Measurements from ENCODE around the gene VPS36. TPM values are rescaled to one million over a fixed set of nuclear protein-coding genes. Genes with fewer than 3 reads are reported as not detected.

The VPS36 gene
- total RNA-seq, 1 donor = 35.8 TPM

- peak overlapping the region; percentile 87 for H3K4me3 ChIP-seq (ENCODE audit: insufficient read depth, low read length)
- H3K9me3 ChIP-seq (ENCODE audit: low read depth, low read length) = no peaks in the 10 kb centered on the region
- DNase-seq (ENCODE audit: insufficient read length, low spot score, missing footprints) = peak; percentile 88
- no peaks in the 10 kb centered on the region for H4K20me1 ChIP-seq (ENCODE audit: insufficient read depth, low read length)
- H3K36me3 ChIP-seq (ENCODE audit: insufficient read depth, low read length) = peaks cover under 1% of the 10 kb centered on the region
- H3K4me2 ChIP-seq (ENCODE audit: insufficient read depth, low read length) = peak overlapping the region; percentile 86
- peak overlapping the region; percentile 88 for H3K27ac ChIP-seq (ENCODE audit: low read depth, low read length)
- peak overlapping the region; percentile 95 for H2AFZ ChIP-seq (ENCODE audit: low read length)
- TF ChIP-seq CTCF (IDR thresholded peaks at IDR 0.05; ENCODE audit: extremely low read depth, low read depth, low read length) = no peak
- peaks cover 50% of the 10 kb centered on the region for H3K79me2 ChIP-seq (ENCODE audit: insufficient read depth, low read length)
- H3K27me3 ChIP-seq (ENCODE audit: insufficient read depth, low read length) = no peaks in the 10 kb centered on the region
- peaks cover 38% of the 10 kb centered on the region for H3K4me1 ChIP-seq (ENCODE audit: insufficient read depth, low read length)
These were observed 5.2 kb upstream of the VPS36 start for GRCh38 chr13:52455677-52456041.

- peak within 1 kb of the TSS; percentile 96 for H3K4me2 ChIP-seq (ENCODE audit: insufficient read depth, low read length)
- peak within 1 kb of the TSS; percentile 88 for H3K27ac ChIP-seq (ENCODE audit: low read depth, low read length)
- H3K9me3 ChIP-seq (ENCODE audit: low read depth, low read length) = no peaks in the 10 kb centered on the region
- peaks cover 45% of the 10 kb centered on the region for H3K79me2 ChIP-seq (ENCODE audit: insufficient read depth, low read length)
- H4K20me1 ChIP-seq (ENCODE audit: insufficient read depth, low read length) = no peaks in the 10 kb centered on the region
- no peaks in the 10 kb centered on the region for H3K36me3 ChIP-seq (ENCODE audit: insufficient read depth, low read length)
- peak within 1 kb of the TSS; percentile 87 for H3K4me3 ChIP-seq (ENCODE audit: insufficient read depth, low read length)
- peak within 1 kb of the TSS; percentile 95 for H2AFZ ChIP-seq (ENCODE audit: low read length)
- no peaks in the 10 kb centered on the region for H3K27me3 ChIP-seq (ENCODE audit: insufficient read depth, low read length)
- no peak for TF ChIP-seq CTCF (IDR thresholded peaks at IDR 0.05; ENCODE audit: extremely low read depth, low read depth, low read length)
- H3K4me1 ChIP-seq (ENCODE audit: insufficient read depth, low read length) = peaks cover 37% of the 10 kb centered on the region
- peak; percentile 99 for DNase-seq (ENCODE audit: insufficient read length, low spot score, missing footprints)
These were observed 4.6 kb upstream of the VPS36 start, which contains the start of gene CKAP2 for GRCh38 chr13:52454820-52455676. Gene CKAP2, plus strand, starts transcription at chr13:52455478. Its CDS starts 79 bp downstream, at chr13:52455557.

- H3K27me3 ChIP-seq (ENCODE audit: insufficient read depth, low read length) = no peaks in the 10 kb centered on the region
- no peaks in the 10 kb centered on the region for H3K36me3 ChIP-seq (ENCODE audit: insufficient read depth, low read length)
- no peak for DNase-seq (ENCODE audit: insufficient read length, low spot score, missing footprints)
- peak overlapping the region; percentile 88 for H3K27ac ChIP-seq (ENCODE audit: low read depth, low read length)
- peaks cover 31% of the 10 kb centered on the region for H3K4me1 ChIP-seq (ENCODE audit: insufficient read depth, low read length)
- peak overlapping the region; percentile 96 for H3K4me2 ChIP-seq (ENCODE audit: insufficient read depth, low read length)
- TF ChIP-seq CTCF (IDR thresholded peaks at IDR 0.05; ENCODE audit: extremely low read depth, low read depth, low read length) = no peak
- H3K79me2 ChIP-seq (ENCODE audit: insufficient read depth, low read length) = peaks cover 45% of the 10 kb centered on the region
- H3K9me3 ChIP-seq (ENCODE audit: low read depth, low read length) = no peaks in the 10 kb centered on the region
- peak overlapping the region; percentile 95 for H2AFZ ChIP-seq (ENCODE audit: low read length)
- no peaks in the 10 kb centered on the region for H4K20me1 ChIP-seq (ENCODE audit: insufficient read depth, low read length)
- peak overlapping the region; percentile 87 for H3K4me3 ChIP-seq (ENCODE audit: insufficient read depth, low read length)
These were observed 4.0 kb upstream of the VPS36 start for GRCh38 chr13:52454459-52454819.

- Histone ChIP-seq H3K79me2 (ENCODE audit: insufficient read depth, low read length) (peaks cover 49% of the 10 kb centered on the region), H3K27ac (ENCODE audit: low read depth, low read length) (no peak overlapping the region), H2AFZ (ENCODE audit: low read length) (no peak overlapping the region), H3K27me3 (ENCODE audit: insufficient read depth, low read length) (no peaks in the 10 kb centered on the region), H3K36me3 (ENCODE audit: insufficient read depth, low read length) (no peaks in the 10 kb centered on the region), H3K4me2 (ENCODE audit: insufficient read depth, low read length) (no peak overlapping the region), H4K20me1 (ENCODE audit: insufficient read depth, low read length) (peaks cover 9% of the 10 kb centered on the region), H3K4me1 (ENCODE audit: insufficient read depth, low read length) (peaks cover 36% of the 10 kb centered on the region), H3K9me3 (ENCODE audit: low read depth, low read length) (no peaks in the 10 kb centered on the region), H3K4me3 (ENCODE audit: insufficient read depth, low read length) (no peak overlapping the region)
- DNase-seq (ENCODE audit: insufficient read length, low spot score, missing footprints) = peak; percentile 71
- TF ChIP-seq CTCF (IDR thresholded peaks at IDR 0.05; ENCODE audit: extremely low read depth, low read depth, low read length) = no peak
These were observed 2.0 kb upstream of the VPS36 start for GRCh38 chr13:52452470-52452869.
